OCI-LY7 (cell line): ENCODE results near the gene ZNF786. TPM values are rescaled to one million over a fixed set of nuclear protein-coding genes. Genes with fewer than 3 reads are reported as not detected.
"Not testable (repeated sequence)": the region's sequence is repeated elsewhere in the genome, so short reads cannot be mapped to it uniquely, and the experiment has no call there.

Experiments used
- BruUV-seq: library from RNA; stranded (reverse); fragments of 400-500 nt; replicated peaks from 2 replicates; lab custom pipeline; 2021; lab: Mats Ljungman, UMichigan
- CTCF ChIA-PET: fragments of 300-600 bp; sonication (Branson Sonifier 250); formaldehyde crosslinking; loops from one replicate; lab custom pipeline; 2022; ENCODE audit warnings: antibody characterized with exemption; ENCODE audit not compliant: unreplicated experiment; lab: Charles Lee
- POLR2A ChIA-PET: fragments of 300-600 bp; sonication (Branson Sonifier 250); formaldehyde crosslinking; loops from one replicate; lab custom pipeline; 2022; ENCODE audit warnings: antibody characterized with exemption; lab: Charles Lee
- DNase-seq: peaks from one replicate; pipeline ENCODE4 v3.0.0-alpha.2; 2015; ENCODE audit warnings: low spot score
- H2AFZ ChIP-seq: fragments of 200-600 bp; sonication (generic), shearing (Covaris generic); 2 replicates; pipeline ENCODE4 v1.6.1; 2014; ENCODE audit warnings: mild to moderate bottlenecking, antibody characterized with exemption, low read length, moderate library complexity
- H3K27ac ChIP-seq: fragments of 200-600 bp; sonication (generic); 2 replicates; pipeline ENCODE4 v1.5.1; 2014; ENCODE audit warnings: mixed run types, low read depth, mild to moderate bottlenecking, moderate library complexity, low read length, inconsistent platforms; ENCODE audit not compliant: poor library complexity, severe bottlenecking
- H3K36me3 ChIP-seq: fragments of 200-600 bp; sonication (generic); 2 replicates; pipeline ENCODE4 v1.6.1; 2014; ENCODE audit warnings: mild to moderate bottlenecking, antibody characterized with exemption, low read length, moderate library complexity, mixed read lengths; ENCODE audit not compliant: insufficient read depth
- H3K4me1 ChIP-seq: fragments of 200-600 bp; sonication (generic); 2 replicates; pipeline ENCODE4 v1.5.1; 2014; ENCODE audit warnings: mild to moderate bottlenecking, low read length; ENCODE audit not compliant: insufficient read depth, poor library complexity, severe bottlenecking
- H3K4me2 ChIP-seq: fragments of 200-600 bp; sonication (generic); 2 replicates; pipeline ENCODE4 v1.6.1; 2014; ENCODE audit warnings: mild to moderate bottlenecking, low read length
- H3K4me3 ChIP-seq: fragments of 200-600 bp; sonication (generic); 2 replicates; pipeline ENCODE4 v1.5.1; 2014; ENCODE audit warnings: mild to moderate bottlenecking, low read depth, low read length; ENCODE audit not compliant: poor library complexity, severe bottlenecking
- H3K79me2 ChIP-seq: fragments of 200-600 bp; sonication (generic); 2 replicates; pipeline ENCODE4 v1.6.1; 2016; ENCODE audit warnings: low read depth, mild to moderate bottlenecking, low read length, moderate library complexity, mixed read lengths; ENCODE audit not compliant: insufficient read depth
- H3K9me2 ChIP-seq: fragments of 200-600 bp; sonication (generic); 2 replicates; pipeline ENCODE4 v1.6.1; 2016; ENCODE audit warnings: mild to moderate bottlenecking, low read length, mixed read lengths; ENCODE audit not compliant: insufficient read depth
- H3K9me3 ChIP-seq: fragments of 200-600 bp; sonication (generic); 2 replicates; pipeline ENCODE4 v1.6.1; 2014; ENCODE audit warnings: mild to moderate bottlenecking, mixed run types, low read length, mixed read lengths
- H4K20me1 ChIP-seq: fragments of 200-600 bp; sonication (generic); 2 replicates; pipeline ENCODE4 v1.6.1; 2014; ENCODE audit warnings: mild to moderate bottlenecking, antibody characterized with exemption, low read length, moderate library complexity, mixed read lengths; ENCODE audit not compliant: insufficient read depth
- EZH2phosphoT487 ChIP-seq: fragments of 200-600 bp; sonication (generic); IDR thresholded peaks from 2 replicates; pipeline ENCODE4 v1.6.1; 2018; ENCODE audit warnings: low read depth, borderline replicate concordance, mild to moderate bottlenecking, mixed run types, antibody characterized with exemption, low read length, moderate library complexity, mixed read lengths
- intact Hi-C: fragments of 100-400 bp; cut with micrococcal nuclease; formaldehyde crosslinking; loops from one replicate; pipeline ENCODE4 v1.10.0; 2022; ENCODE audit not compliant: unreplicated experiment
- total RNA-seq, 2 experiments: library from RNA; depleted of rRNA in 1 of 2; stranded (reverse); fragments of >200 nt in 1 of 2; shearing (Covaris generic) in 1 of 2; gene quantifications; 2 replicates each; pipeline ENCODE4 v1.2.3, GENCODE V29; 2014 to 2022
- TF ChIP-seq, protein P1 (sequence below): fragments of 200-600 bp; sonication (generic); conservative IDR thresholded peaks from 2 replicates; pipeline ENCODE4 v1.5.1; 2014; ENCODE audit warnings: mild to moderate bottlenecking, antibody characterized with exemption, low read length, moderate library complexity, mixed read lengths

ZNF786 gene
- total RNA-seq, 2 experiments from 2014 or later: 5.1 to 7.7 TPM

- TF ChIP-seq, protein P1, sequence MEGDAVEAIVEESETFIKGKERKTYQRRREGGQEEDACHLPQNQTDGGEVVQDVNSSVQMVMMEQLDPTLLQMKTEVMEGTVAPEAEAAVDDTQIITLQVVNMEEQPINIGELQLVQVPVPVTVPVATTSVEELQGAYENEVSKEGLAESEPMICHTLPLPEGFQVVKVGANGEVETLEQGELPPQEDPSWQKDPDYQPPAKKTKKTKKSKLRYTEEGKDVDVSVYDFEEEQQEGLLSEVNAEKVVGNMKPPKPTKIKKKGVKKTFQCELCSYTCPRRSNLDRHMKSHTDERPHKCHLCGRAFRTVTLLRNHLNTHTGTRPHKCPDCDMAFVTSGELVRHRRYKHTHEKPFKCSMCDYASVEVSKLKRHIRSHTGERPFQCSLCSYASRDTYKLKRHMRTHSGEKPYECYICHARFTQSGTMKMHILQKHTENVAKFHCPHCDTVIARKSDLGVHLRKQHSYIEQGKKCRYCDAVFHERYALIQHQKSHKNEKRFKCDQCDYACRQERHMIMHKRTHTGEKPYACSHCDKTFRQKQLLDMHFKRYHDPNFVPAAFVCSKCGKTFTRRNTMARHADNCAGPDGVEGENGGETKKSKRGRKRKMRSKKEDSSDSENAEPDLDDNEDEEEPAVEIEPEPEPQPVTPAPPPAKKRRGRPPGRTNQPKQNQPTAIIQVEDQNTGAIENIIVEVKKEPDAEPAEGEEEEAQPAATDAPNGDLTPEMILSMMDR: no peak
- TF ChIP-seq EZH2phosphoT487: no peak
- intact Hi-C loops: no loop called here
- Histone ChIP-seq H3K4me3 (no peak overlapping the region), H4K20me1 (no peaks in the 10 kb centered on the region), H3K4me2 (no peak overlapping the region), H3K9me2 (no peaks in the 10 kb centered on the region), H3K9me3 (no peaks in the 10 kb centered on the region), H3K36me3 (no peaks in the 10 kb centered on the region), H3K27ac (no peak overlapping the region), H3K79me2 (no peaks in the 10 kb centered on the region), H2AFZ (no peak overlapping the region), H3K4me1 (no peaks in the 10 kb centered on the region)
- BruUV-seq: no TSS peak
- no peak for DNase-seq
- ChIA-PET POLR2A (interaction anchor here (1.0 kb wide), 1 partner anchor 63 kb away, joined by 3 read pairs; no protein-coding TSS in a partner anchor), CTCF (no interaction called here)
These were observed 46.6 kb downstream of the ZNF786 start for GRCh38 chr7:149043936-149044335.

- intact Hi-C loops: no loop called here
- Histone ChIP-seq H3K27ac (no peak overlapping the region), H3K4me1 (no peaks in the 10 kb centered on the region), H4K20me1 (no peaks in the 10 kb centered on the region), H3K4me3 (no peak overlapping the region), H2AFZ (no peak overlapping the region), H3K36me3 (no peaks in the 10 kb centered on the region), H3K9me2 (no peaks in the 10 kb centered on the region), H3K79me2 (no peaks in the 10 kb centered on the region), H3K4me2 (no peak overlapping the region), H3K9me3 (peaks cover 12% of the 10 kb centered on the region; the same call in 1 of the 2 replicates)
- TF ChIP-seq, protein P1: no peak
- TF ChIP-seq EZH2phosphoT487: no peak
- CTCF ChIA-PET: interaction anchor here (1.4 kb wide), 1 partner anchor 36 kb away, joined by 3 read pairs; no protein-coding TSS in a partner anchor
- POLR2A ChIA-PET: interaction anchor here (1.4 to 1.5 kb wide), 2 partner anchors 12 to 19 kb away, joined by 3 to 7 read pairs; no protein-coding TSS in a partner anchor
- BruUV-seq: no TSS peak
- no peak for DNase-seq
These were observed 49.2 kb downstream of the ZNF786 start for GRCh38 chr7:149041350-149041749.

GRCh38 chr7:149038641-149039040 is 51.9 kb downstream of the ZNF786 start:
- CTCF ChIA-PET, H3K27ac ChIP-seq, H3K4me3 ChIP-seq, H4K20me1 ChIP-seq, H3K4me2 ChIP-seq, H3K79me2 ChIP-seq, H3K4me1 ChIP-seq, DNase-seq, intact Hi-C loops, H2AFZ ChIP-seq, H3K9me2 ChIP-seq, BruUV-seq, H3K36me3 ChIP-seq: not testable (repeated sequence)
- peaks cover 17% of the 10 kb centered on the region; the same call in 1 of the 2 replicates for H3K9me3 ChIP-seq
- POLR2A ChIA-PET: interaction anchor here (0.7 kb wide), 1 partner anchor 107 kb away, joined by 4 read pairs; no protein-coding TSS in a partner anchor
